ENCODE results near the gene HEMK1.

HEMK1 gene

DNA sequence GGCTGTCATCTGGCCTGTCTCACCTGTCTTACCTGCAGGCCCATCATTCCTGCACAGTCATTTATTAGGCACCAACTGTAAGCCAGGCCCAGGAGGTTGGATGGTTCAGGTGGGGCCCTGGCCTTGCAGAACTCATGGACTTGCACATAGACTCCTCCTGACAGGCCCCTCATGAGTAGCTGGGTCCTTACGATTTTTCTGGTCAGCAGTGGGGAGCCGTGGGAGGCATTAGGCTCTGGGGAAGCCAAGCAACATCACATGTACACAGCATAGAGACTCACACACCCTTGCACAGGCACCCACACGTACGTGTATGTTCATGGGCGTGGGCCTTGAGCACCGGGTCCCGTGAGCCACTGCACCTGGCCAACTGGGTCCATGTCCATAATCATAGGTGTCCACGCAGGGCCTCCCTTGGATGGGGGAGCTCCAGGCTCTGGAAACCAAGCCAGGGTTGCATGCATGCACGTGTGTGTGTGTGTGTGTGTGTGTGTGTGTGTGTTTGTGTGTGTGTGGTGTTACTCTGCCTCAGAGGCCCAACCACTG, 21.9 kb downstream of the HEMK1 start:
- Mint-ChIP-seq H3K27me3 (ENCODE audit: low read depth) (no peaks in the 10 kb centered on the region), H3K9me3 (no peaks in the 10 kb centered on the region), H3K4me3 (peak overlapping the region; percentile 74), H3K36me3 (ENCODE audit: low read depth) (peaks cover 28% of the 10 kb centered on the region), H3K4me1 (ENCODE audit: low read depth) (peaks cover 81% of the 10 kb centered on the region), H3K27ac (peak overlapping the region; percentile 97)
- no peak for DNase-seq (ENCODE audit: low spot score)

DNA sequence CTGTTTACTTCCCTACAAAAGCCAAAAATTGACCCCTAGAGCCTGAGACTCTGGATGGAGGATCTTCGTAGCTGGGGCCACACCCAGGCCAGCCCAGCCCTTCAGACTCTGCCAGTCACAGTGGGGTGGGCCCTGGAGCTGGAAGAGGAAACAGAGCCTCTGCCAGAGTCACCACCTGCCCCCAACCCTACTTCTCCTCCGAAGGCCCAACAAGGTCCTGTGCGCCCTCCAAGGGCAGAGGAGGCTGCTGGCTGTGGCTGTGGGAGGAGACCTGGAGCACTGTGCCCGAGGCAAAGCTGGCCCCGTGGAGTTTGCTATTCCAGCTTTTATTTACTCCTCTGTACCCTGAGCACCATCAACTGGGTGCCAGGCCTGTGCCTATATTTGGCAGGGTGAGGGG, 23.2 kb downstream of the HEMK1 start:
- Mint-ChIP-seq H3K36me3 (ENCODE audit: low read depth) (peaks cover 31% of the 10 kb centered on the region), H3K27me3 (ENCODE audit: low read depth) (no peaks in the 10 kb centered on the region), H3K4me3 (peak overlapping the region; percentile 77), H3K4me1 (ENCODE audit: low read depth) (peaks cover 72% of the 10 kb centered on the region), H3K9me3 (no peaks in the 10 kb centered on the region), H3K27ac (peak overlapping the region; percentile 97)
- DNase-seq (ENCODE audit: low spot score) = no peak

DNA sequence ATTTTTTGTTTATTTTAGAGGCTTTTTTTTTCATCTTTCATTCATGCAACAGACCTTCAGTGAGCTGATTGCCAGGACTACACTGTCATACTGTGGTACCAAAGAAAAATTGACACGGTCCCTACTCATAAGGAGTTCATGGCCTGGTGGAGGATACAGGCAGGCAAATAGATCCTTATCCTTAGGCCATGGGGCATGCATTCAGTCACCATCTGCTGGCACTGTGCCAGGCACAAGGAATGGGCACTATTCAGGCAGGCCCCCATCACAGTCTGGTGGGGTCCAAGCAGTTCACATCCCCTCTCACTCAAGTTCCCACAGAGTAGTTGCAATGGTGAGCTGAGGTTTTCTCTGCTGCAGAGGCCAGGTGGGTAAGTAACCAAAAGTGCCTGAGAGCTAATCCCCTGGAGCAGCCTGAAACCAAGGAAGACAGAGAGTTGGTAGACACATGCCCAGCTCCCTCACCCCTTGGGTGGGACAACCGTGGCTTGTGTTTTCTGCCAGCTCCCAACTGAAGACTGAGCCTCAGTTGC, 25.0 kb downstream of the HEMK1 start:
- no peak overlapping the region for H3K4me3 Mint-ChIP-seq

DNA sequence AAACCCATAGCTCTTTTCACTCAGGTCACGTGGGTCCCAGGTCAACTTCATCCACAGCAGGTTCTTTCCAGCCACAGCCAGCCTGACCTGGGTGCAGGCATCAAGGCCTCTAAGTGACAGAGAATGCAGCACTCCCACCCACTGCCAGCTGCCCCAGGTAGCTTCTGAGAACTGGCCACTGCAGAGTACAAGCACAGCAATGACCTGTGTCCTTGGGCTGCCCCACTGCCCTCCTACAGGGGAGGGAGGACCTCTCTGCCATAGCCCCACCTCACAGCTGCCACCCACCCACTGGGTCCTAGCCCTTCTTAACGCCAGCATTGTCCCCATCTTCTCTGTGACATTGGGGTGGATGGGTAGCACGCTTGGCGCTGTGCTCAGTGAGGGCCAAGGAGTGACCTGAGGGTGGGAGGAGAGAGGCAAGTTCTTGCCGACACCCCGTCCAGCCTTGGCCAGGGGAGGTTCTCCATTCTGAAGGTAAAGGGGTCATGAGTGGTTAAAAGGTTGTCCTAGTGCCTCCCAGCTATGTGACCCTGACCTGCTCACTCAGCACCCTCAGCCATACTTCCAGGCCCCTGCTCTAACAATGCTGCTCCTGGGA, 29.9 kb downstream of the HEMK1 start:
- Mint-ChIP-seq H3K36me3 (ENCODE audit: low read depth) (peaks cover 59% of the 10 kb centered on the region), H3K4me3 (peak overlapping the region; percentile 99), H3K9me3 (no peaks in the 10 kb centered on the region), H3K27me3 (ENCODE audit: low read depth) (no peaks in the 10 kb centered on the region), H3K4me1 (ENCODE audit: low read depth) (peaks cover 83% of the 10 kb centered on the region), H3K27ac (peak overlapping the region; percentile 96)
- no peak for DNase-seq (ENCODE audit: low spot score)

More for the DNA sequence above, 25.0 kb downstream of the HEMK1 start:
- peak overlapping the region; percentile 81 for H3K27ac Mint-ChIP-seq
- H3K4me1 Mint-ChIP-seq (ENCODE audit: low read depth) = peaks cover 69% of the 10 kb centered on the region
- H3K36me3 Mint-ChIP-seq (ENCODE audit: low read depth) = peaks cover 33% of the 10 kb centered on the region
- no peak for DNase-seq (ENCODE audit: low spot score)
- H3K27me3 Mint-ChIP-seq (ENCODE audit: low read depth) = no peaks in the 10 kb centered on the region
- no peaks in the 10 kb centered on the region for H3K9me3 Mint-ChIP-seq

DNA sequence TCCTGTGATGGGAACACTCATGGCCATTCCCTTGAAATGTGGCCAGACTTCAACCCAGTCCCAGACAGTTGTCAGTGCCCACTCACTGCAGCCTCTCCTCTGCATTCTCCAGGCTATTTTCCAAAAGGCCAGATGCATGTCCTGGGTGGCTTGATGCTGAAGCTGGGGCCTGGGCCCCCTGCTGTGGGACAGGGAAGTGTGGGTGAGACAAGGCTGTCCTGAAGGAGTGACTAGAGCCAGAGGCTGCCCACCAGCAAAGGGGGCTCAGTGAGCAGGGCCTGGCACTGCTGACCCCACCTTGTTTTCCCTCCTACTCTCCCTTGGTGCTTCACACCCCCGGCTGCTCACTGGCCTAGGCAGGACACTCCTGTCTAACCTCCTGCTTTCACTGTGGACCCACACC, 30.4 kb downstream of the HEMK1 start:
- Mint-ChIP-seq H3K27ac (peak overlapping the region; percentile 96), H3K9me3 (no peaks in the 10 kb centered on the region), H3K4me3 (peak overlapping the region; percentile 99), H3K27me3 (ENCODE audit: low read depth) (no peaks in the 10 kb centered on the region), H3K4me1 (ENCODE audit: low read depth) (peaks cover 81% of the 10 kb centered on the region), H3K36me3 (ENCODE audit: low read depth) (peaks cover 59% of the 10 kb centered on the region)
- no peak for DNase-seq (ENCODE audit: low spot score)

DNA sequence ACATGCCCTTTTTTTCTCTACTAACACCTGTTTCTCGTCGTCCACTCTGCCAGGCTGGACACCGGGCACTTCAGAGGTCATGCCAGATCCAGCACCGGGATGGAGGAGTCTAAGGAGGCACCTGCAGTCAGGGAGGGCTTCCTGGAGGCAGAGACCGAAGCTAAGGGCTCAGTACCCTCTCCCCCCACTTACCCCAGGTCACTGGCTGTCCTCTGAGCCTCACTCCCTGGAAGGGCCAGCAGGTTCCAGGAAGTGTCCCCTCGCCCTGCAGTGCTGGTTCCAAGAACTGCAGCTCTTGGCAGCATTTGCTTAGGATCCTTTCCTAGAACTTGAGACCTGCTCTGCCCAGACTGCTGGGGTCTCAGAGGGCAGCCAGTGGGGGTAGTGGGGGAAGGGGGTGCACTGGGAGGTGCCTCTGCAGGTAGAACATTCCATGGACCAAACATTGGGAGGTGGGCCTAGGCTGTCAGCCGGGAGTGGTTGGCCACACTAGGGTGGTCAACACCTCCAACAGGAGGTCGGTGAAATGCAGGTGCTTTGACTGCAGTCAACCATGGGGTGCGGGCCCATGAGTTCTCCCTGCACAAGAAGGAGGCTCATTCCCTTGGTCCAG, 30.9 kb downstream of the HEMK1 start:
- Mint-ChIP-seq H3K4me3 (peak overlapping the region; percentile 99), H3K27ac (peak overlapping the region; percentile 96), H3K27me3 (ENCODE audit: low read depth) (no peaks in the 10 kb centered on the region), H3K36me3 (ENCODE audit: low read depth) (peaks cover 61% of the 10 kb centered on the region), H3K9me3 (no peaks in the 10 kb centered on the region), H3K4me1 (ENCODE audit: low read depth) (peaks cover 80% of the 10 kb centered on the region)
- DNase-seq (ENCODE audit: low spot score) = no peak

DNA sequence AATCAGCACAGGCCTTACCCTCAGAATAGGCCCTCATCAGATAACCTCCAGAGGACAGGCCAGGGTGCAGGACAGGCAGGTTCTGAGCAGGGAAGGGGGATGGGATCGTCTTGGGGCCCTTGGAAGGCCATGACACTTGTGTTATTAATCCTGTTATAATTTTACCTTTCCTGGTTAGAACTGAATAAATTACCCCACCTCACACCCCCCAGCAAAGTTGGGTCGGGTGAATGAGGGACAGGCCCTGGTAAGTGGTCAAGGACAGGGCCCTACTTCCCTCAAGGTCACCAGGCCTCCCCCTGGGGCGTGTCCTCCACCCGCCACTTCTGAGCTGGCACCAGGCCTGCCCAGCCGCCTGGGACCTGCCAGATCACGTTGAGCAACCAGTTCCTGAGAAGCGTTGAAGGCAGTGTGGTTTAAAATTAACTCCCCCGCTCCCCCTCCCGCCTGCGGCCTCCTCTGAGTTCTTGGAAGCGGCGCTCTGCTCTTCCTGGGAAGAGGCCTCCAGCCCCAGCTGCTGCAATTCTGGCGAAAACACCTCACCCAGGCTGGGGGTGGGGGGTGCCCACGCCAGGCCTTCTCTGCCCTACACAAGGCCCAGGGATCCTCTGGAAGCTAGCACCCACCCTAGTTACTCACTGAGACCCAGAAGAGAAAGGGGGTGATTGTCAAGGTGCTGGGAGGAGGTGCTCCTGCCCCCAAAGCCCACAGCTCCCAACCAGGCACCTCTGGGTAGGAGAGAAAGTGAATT, 31.7 kb downstream of the HEMK1 start:
- H3K4me1 Mint-ChIP-seq (ENCODE audit: low read depth) = peaks cover 80% of the 10 kb centered on the region
- DNase-seq (ENCODE audit: low spot score) = peak; percentile 96
- no peaks in the 10 kb centered on the region for H3K27me3 Mint-ChIP-seq (ENCODE audit: low read depth)
- no peaks in the 10 kb centered on the region for H3K9me3 Mint-ChIP-seq
- H3K27ac Mint-ChIP-seq = peak overlapping the region; percentile 96
- peaks cover 63% of the 10 kb centered on the region for H3K36me3 Mint-ChIP-seq (ENCODE audit: low read depth)
- peak overlapping the region; percentile 99 for H3K4me3 Mint-ChIP-seq

DNA sequence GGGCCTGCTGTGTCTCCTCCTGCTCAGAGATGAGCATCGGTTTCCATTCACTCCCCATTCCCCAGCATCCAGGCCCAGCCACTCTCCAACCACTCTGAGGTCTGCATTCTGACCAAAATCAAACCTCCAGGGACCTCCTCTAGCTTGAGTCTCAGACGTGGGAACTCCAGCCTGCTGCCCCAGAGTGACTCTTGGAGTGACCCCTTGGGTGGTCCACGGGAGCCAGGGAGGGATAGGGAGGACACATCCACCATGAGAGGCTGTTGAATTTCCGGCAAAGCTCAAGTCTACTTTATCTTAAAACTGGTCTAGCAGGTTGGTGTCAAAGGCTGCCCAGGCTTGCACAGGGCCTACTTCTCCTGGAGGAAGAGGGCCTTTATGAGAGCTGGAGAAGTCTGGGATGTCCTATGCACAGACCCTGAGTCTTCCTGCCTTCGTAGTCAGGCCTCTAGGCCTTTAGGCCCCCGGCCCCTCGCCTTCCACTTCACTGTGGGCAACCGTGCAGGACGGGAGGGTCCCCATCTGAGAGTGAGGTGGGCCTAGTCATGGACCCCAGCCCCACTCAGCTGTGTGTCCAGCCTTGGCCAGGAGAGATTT, 33.4 kb downstream of the HEMK1 start:
- H3K4me3 Mint-ChIP-seq = peak overlapping the region; percentile 99
- DNase-seq (ENCODE audit: low spot score) = no peak
- peaks cover 84% of the 10 kb centered on the region for H3K4me1 Mint-ChIP-seq (ENCODE audit: low read depth)
- H3K9me3 Mint-ChIP-seq = no peaks in the 10 kb centered on the region
- H3K36me3 Mint-ChIP-seq (ENCODE audit: low read depth) = peaks cover 77% of the 10 kb centered on the region
- no peaks in the 10 kb centered on the region for H3K27me3 Mint-ChIP-seq (ENCODE audit: low read depth)
- peak overlapping the region; percentile 96 for H3K27ac Mint-ChIP-seq

DNA sequence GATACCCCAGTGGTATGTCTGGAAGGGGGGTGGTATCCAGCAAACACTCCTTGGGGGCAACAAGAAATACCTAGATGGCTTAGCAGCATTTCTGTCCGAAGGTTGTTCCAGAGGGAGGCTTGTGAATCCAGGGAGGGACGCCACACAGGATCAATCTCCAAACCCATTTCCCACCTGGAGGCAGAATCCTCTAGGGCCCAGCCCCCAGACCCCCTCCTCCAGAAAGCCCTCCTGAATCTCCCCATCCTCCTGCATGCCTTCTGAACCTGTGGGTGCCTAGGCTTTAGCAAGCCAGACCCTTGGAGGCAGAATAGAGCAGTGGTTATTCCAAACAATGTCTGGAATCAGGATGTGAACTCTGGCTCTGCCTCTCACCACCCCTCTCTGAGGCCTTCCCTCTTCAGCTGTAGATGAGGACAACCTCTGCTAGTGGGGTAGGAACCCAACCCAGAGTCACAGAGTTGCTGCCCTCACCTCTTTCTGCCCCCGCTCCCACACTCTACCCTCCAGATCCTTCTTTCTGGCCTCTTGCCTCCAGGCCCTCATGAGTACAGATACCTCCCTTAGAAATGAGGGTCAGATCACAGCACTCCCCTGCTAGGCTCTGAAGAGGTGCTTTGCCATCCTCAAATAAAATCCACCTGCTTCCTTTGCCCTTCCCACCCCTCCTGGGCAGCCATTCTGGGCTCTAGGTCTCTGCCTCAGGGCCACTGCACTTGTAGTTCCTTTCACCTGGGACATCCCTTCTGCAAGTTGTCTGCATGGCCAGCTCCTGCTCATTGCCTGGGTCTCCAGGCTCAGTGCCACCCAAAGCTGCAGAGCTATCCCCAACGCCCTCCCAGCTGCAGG, 34.2 kb downstream of the HEMK1 start:
- peak overlapping the region; percentile 99 for H3K4me3 Mint-ChIP-seq

DNA sequence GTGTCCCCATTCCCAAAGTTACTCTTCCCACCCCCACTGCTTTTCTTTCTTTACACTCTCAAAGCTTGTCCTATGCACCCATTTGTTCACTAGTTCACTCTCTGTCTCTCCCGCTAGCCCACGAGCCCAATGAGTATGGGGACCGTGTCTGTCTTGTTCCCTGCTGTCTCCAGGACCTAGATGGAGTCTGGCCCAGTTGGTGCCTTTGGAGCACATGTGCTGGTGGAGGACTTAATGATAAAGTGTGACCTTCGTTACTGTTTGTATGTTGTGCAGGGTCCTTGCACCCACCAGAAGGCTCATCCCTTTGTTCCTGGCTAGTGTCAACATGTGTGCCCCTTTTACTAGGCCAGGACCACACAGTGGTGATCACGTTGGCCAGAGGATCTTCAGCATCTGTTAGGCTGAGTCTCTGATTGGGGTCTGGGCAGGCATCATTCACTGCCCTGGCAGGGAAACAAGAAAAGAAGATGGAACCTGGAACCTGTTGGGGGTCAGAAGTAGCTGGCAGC, 34.8 kb downstream of the HEMK1 start:
- Mint-ChIP-seq H3K9me3 (no peaks in the 10 kb centered on the region), H3K27ac (peak overlapping the region; percentile 96), H3K27me3 (ENCODE audit: low read depth) (no peaks in the 10 kb centered on the region), H3K4me3 (peak overlapping the region; percentile 99), H3K4me1 (ENCODE audit: low read depth) (peaks cover 72% of the 10 kb centered on the region), H3K36me3 (ENCODE audit: low read depth) (peaks cover 83% of the 10 kb centered on the region)
- DNase-seq (ENCODE audit: low spot score) = no peak

More for the DNA sequence above, 34.2 kb downstream of the HEMK1 start:
- no peak for DNase-seq (ENCODE audit: low spot score)
- Mint-ChIP-seq H3K9me3 (no peaks in the 10 kb centered on the region), H3K27ac (peak overlapping the region; percentile 96), H3K36me3 (ENCODE audit: low read depth) (peaks cover 77% of the 10 kb centered on the region), H3K4me1 (ENCODE audit: low read depth) (peaks cover 76% of the 10 kb centered on the region), H3K27me3 (ENCODE audit: low read depth) (no peaks in the 10 kb centered on the region)

DNA sequence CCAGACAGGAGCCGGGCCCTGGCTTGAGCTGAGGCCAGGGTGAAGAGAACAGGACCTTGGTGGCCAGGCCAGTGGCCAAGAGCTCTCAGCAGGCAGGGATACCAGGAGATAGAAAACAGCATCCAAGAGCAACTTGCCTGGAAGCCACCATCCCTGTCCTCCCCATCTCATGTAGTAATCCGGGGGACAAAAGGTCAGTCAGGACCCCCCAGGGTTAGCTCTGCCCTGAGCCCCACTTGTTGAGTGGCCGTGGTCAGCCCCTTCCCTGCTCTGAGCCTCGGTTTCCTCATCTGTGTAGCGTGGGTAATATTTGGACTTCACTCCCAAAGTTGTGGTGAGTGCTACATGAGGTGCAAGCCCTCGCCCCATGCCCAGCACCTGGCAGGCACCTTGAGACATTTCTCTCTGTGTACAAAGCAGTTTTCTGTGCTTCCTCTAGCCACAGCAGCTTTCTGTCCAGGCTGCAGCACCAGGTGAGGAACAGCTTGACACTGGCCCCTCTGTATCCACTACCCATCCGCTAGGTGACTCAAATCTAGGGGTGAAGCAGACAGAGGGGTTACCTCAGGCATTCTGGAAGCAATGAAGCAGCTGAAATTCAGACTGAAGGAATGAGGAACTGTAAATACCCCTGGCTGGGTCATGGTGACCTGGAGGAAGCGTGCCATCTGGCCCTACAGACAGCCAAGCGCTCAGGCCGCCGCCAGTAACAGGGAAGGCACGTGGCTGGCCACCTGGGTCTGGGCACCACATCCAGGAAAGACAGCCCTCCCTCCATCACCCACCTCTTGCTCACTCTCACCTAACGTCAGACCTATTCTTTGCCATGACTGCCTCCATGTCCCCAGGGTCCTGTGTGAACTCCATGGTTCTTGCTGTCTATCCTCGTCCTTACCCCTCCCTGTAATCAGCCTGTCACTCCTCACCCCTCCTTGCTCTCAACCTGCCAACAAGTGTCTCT, 35.6 kb downstream of the HEMK1 start:
- Mint-ChIP-seq H3K27ac (peak overlapping the region; percentile 96), H3K27me3 (ENCODE audit: low read depth) (no peaks in the 10 kb centered on the region), H3K36me3 (ENCODE audit: low read depth) (peaks cover 84% of the 10 kb centered on the region), H3K9me3 (no peaks in the 10 kb centered on the region), H3K4me3 (peak overlapping the region; percentile 99), H3K4me1 (ENCODE audit: low read depth) (peaks cover 67% of the 10 kb centered on the region)
- no peak for DNase-seq (ENCODE audit: low spot score)

DNA sequence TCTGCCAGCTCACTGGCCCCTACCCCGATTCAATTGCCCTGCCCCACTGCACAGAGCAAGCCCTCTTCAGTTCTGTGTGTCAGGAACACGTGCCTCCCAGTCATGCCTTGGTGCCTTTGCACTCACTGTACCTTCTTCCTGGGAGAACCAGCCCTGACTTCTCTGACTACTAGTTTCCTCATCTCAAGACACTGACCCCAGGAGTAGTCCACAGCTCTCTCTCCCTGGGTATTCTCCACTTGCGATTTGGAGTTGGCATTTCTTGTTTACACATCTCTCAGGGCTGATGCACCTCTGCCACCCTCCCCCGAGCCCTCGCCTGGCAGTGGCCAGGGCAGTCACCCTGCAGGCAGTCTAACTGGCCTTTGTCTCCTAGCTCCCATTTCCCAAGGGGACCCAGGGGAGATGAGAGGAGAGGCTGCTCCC, 36.6 kb downstream of the HEMK1 start:
- DNase-seq (ENCODE audit: low spot score) = no peak
- Mint-ChIP-seq H3K27ac (peak overlapping the region; percentile 96), H3K4me1 (ENCODE audit: low read depth) (peaks cover 57% of the 10 kb centered on the region), H3K36me3 (ENCODE audit: low read depth) (peaks cover 86% of the 10 kb centered on the region), H3K4me3 (peak overlapping the region; percentile 99), H3K9me3 (no peaks in the 10 kb centered on the region), H3K27me3 (ENCODE audit: low read depth) (no peaks in the 10 kb centered on the region)
